IPS-18c (cell line): Measurements from ENCODE around the gene AP5M1.
"Not testable (repeated sequence)": the region's sequence is repeated elsewhere in the genome, so short reads cannot be mapped to it uniquely, and the experiment has no call there.

Experiments
- H3K4me3 ChIP-seq: 2 replicates; pipeline ENCODE4 v1.7.0; 2013; ENCODE audit warnings: low read depth, mild to moderate bottlenecking, low read length, moderate library complexity; ENCODE audit not compliant: insufficient read depth
- H3K9me3 ChIP-seq: one replicate; pipeline ENCODE4 v1.6.1; 2013; ENCODE audit warnings: mild to moderate bottlenecking, low read length, moderate library complexity; ENCODE audit not compliant: control insufficient read depth, insufficient read depth

The AP5M1 gene

DNA sequence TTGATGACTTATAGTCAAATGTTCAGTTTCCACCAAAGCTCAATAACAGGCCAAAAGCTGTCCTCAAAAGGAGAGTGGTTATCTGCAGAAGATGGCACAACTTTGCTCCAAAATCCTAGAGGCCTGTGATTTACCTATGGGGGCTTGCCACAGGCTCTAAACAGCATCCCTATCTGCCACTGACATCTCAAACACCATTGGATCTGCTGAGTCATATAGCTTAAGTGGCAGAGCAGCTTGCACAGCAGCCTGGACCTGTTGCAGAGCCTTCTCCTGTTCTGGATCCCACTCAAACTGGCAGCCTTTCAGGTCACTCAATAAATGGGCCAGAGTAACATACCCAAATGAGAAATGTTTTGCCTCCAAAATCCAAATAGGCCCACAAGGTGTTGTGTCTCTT lies 61.1 kb downstream of the AP5M1 start:
- H3K4me3 ChIP-seq = no peak overlapping the region

DNA sequence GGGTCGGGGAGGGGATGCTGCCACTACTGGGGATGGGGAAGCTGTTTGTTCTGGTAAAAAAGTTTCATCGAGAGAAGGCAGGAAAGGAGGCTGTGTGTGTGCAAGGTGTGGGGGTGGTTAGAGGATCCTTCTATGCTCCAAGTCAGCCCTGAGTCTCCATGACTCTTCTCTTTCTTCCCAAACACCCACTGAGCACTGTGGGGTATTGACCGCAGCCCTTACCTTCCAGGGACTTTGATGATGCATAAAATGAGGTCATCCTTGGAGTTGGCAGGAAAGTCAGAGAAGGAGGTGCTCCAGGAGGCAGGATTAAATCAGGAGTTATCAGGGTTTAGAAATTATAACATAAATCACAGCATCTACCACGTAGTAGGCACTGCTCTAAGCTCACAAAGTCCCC lies 63.7 kb downstream of the AP5M1 start:
- not testable (repeated sequence) for H3K4me3 ChIP-seq, H3K9me3 ChIP-seq

More for the DNA sequence above, 61.1 kb downstream of the AP5M1 start:
- H3K9me3 ChIP-seq = peaks cover 2% of the 10 kb centered on the region

DNA sequence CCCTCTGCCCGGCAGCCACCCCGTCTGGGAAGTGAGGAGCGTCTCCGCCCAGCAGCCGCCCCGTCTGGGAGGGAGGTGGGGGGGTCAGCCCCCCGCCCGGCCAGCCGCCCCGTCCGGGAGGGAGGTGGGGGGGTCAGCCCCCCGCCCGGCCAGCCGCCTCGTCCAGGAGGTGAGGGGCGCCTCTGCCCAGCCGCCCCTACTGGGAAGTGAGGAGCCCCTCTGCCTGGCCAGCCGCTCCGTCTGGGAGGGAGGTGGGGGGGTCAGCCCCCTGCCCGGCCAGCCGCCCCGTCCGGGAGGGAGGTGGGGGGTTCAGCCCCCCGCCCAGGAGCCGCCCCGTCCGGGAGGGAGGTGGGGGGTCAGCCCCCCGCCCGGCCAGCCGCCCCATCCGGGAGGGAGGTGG lies 65.0 kb downstream of the AP5M1 start:
- H3K9me3 ChIP-seq = not testable (repeated sequence)

DNA sequence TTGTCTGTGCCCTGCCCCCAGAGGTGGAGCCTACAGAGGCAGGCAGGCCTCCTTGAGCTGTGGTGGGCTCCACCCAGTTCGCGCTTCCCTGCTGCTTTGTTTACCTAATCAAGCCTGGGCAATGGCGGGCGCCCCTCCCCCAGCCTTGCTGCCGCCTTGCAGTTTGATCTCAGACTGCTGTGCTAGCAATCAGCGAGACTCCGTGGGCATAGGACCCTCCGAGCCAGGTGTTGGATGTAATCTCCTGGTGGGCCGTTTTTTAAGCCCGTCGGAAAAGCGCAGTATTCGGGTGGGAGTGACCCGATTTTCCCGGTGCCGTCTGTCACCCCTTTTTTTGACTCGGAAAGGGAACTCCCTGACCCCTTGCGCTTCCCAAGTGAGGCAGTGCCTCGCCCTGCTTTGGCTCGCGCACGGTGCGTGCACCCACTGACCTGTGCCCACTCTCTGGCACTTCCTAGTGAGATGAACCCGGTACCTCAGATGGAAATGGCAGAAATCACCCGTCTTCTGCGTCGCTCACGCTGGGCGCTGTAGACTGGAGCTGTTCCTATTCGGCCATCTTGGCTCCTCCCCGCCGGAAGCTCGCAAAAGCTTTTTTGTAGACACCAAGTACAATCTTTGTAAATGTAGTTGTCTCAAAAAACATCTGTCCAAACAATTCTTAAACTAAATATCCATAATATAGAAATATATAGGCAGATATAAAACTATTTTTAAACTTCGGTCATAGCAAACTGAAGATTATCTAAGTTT lies 75.0 kb downstream of the AP5M1 start:
- H3K4me3 ChIP-seq = not testable (repeated sequence)

More for the DNA sequence above, 65.0 kb downstream of the AP5M1 start:
- H3K4me3 ChIP-seq = not testable (repeated sequence)

DNA sequence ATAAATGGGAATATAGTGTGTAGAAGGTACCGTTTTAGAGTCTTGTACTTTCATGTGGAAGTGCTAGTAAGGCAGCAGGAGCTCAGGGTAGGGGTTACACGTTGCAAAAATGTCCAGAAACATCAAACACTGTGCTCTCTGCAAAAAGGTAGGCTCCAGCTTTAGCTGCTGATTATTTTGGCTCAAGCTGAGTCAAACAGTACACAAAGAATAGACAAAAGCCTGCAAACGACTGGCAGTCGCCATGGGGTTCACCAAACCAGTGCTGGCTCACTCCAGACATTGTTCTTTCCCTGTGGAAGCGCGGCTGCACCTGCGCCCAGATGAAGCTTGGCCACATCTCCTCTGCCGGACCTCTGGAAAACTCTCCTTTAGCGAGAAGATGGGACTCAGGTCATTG lies 76.3 kb downstream of the AP5M1 start:
- no peaks in the 10 kb centered on the region for H3K9me3 ChIP-seq
- no peak overlapping the region for H3K4me3 ChIP-seq

More for the DNA sequence above, 75.0 kb downstream of the AP5M1 start:
- H3K9me3 ChIP-seq = not testable (repeated sequence)

DNA sequence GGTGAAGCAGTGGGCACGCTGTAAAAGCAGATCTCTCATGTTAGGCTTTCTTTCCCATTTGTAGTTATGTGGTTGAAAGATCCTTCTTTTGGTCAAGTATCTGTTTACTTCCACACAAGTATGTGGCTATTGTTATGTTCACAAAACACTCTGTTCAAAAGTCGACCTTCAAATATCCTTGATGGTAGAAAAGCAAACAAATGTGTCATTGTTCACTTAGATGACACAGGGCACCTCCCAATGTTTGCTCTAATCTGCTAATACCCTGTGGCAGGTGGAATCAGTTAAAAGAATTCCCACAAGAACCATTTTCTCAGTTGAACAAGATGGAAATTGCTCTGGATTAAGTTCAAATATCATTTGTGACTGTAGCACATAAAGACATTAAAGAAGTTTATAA lies 78.0 kb downstream of the AP5M1 start:
- H3K4me3 ChIP-seq = no peak overlapping the region
- no peaks in the 10 kb centered on the region for H3K9me3 ChIP-seq
